HG03521 (cell line): ENCODE measurements around the gene PLK1.

Source experiments
- ATAC-seq: cut with Tn5 transposase; IDR thresholded peaks from one replicate; pipeline ENCODE4 v1.9.1; 2021; ENCODE audit warnings: mild to moderate bottlenecking, moderate library complexity; ENCODE audit not compliant: unreplicated experiment

The PLK1 gene

DNA sequence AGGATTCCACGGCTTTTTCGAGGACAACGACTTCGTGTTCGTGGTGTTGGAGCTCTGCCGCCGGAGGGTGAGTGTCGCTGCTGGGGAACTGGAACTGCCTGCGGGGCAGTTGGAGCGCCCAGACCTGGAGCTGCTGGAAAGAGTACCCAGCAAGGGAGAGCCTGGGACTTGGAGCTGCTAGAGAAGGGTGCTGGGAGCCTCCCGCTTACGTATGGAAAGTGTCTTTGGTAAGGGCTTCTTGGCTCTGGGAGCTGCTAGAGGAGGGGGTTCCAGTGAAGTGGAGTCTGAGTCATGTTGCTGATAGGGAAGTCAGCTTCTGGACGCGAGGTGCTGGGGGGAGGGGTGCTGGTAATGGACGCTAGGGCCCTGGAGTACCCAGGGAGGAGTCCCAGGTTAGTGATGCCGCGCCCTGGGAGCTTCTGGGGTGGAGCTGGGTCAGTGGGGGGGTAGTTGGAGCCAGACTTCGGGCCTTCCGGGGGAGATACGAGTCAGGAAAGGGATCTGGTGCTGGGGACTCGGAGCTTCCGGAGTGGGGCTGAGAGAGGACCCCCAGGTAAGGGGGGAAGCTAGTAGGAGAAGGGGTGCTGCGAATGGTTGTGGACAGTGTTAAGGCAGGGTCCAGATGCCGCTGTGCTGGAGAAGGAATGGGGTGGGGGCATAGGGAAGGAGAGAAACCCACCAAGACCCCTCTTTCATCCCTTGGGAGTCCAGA, 741 bp downstream of the PLK1 start:
- no peak for ATAC-seq

DNA sequence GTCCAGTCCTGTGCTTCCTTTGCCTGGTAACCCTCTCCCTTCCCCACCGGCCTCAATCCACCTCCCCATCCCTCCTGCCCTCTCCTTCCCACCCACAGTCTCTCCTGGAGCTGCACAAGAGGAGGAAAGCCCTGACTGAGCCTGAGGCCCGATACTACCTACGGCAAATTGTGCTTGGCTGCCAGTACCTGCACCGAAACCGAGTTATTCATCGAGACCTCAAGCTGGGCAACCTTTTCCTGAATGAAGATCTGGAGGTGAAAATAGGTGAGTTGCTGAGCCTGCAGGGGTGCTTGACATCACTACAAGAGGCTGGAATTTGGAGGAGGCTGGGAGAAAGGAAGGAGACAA, 1.3 kb downstream of the PLK1 start:
- no peak for ATAC-seq

DNA sequence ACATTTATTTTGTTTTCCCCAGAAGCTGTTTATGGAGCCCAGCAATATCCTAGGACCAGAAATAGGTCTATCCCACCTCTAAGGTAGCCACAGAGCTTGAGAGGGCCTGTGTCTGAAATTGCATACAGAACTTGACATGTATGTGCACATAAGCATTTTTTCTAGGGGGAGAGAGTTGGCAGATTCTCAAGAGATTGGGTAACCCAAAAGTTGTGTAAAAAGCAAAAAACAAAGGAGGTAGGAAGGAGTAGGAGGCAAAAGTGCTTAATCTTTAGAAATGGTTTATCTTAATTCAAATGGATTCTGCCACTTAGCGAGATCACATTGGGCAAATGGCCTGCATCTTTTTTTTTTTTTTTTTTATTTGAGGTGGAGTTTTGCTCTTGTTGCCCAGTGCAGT, 3.5 kb downstream of the PLK1 start:
- no peak for ATAC-seq

DNA sequence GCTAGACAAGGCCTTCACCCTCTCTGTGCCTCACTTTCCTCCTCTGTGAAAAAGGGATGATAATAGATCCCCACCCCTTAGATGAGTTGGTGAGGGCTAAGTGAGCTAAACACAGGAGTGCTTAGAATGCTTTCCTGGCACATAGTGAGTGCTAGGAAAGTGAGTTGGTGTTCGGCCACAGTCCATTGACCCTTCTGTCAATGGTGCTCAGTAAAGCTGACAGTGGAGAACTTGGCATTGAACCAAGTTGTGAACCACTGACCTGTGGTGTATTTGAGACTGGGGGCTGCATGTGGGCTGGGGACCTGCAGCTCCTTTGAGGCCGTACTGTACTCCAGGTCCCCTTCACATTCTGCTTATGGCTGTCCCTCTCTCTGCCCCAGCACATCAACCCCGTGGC, 4.8 kb downstream of the PLK1 start:
- no peak for ATAC-seq

DNA sequence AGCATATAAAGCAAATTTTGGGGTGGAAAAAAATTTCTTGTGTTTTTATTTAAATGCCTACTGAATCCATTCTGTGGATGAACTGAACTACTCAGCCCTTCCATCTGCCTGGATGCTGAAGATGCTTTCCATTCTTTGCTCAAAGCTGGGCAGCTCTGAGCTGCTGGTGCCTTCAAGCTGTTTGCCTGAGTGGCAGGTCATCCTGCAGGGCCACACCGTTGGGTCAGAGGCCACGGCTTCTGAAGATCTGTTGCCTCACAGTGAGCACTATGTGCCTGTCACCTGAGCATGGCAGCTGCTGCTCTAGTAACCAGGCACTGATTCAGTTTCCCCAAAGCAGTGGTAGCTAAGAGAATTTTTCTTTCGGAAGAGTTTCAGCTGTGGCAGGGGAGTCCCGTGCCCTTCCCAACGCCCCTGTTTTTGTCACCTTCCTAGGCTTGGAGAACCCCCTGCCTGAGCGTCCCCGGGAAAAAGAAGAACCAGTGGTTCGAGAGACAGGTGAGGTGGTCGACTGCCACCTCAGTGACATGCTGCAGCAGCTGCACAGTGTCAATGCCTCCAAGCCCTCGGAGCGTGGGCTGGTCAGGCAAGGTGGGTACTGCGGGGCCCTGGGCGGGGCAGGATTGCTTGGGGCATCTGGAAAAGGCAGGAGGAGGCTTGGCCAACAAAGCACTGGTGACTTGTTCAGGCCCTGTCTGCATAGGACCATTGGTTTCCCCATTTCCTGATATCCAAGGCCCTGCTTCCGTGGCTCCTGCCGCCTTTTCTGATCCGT, 8.5 kb downstream of the PLK1 start:
- ATAC-seq: no peak

- no peak for ATAC-seq
Measured at GRCh38 chr16:23689442-23690187, 10.9 kb downstream of the PLK1 start.

DNA sequence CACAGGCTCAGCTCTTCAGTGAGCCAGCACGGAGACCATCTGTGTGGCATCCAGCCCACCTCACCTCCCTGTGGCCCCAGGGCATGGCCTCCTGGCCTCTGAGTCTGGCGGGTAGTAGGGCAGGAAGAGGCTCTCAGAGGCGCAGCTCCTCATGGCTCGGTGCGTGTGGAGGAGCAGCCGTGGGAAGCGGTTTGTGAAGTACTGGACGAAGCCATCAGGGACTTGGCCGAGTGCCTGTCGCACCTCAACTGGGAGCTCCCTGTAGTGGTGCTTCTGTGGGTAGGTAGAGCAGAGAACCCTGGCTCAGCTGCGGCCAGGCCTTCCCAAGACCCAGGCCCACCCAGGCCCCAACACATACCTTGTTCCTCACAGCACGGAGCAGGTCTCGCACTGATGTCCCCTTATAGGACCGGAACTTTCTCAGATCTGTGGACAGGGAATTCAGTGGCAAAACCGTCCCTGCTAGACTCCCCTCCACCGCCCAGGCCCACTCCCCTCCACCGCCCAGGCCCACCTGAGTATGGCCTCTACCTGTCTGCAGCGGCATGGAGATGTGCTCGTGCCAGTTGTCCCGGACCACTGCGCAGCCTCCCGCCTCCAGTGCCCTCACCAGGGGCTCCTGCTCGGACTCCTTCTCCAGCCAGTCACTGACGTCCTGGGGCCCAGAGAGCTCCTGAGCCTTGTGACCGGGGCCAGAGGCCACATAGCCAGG, 12.2 kb downstream of the PLK1 start:
- ATAC-seq: no peak

DNA sequence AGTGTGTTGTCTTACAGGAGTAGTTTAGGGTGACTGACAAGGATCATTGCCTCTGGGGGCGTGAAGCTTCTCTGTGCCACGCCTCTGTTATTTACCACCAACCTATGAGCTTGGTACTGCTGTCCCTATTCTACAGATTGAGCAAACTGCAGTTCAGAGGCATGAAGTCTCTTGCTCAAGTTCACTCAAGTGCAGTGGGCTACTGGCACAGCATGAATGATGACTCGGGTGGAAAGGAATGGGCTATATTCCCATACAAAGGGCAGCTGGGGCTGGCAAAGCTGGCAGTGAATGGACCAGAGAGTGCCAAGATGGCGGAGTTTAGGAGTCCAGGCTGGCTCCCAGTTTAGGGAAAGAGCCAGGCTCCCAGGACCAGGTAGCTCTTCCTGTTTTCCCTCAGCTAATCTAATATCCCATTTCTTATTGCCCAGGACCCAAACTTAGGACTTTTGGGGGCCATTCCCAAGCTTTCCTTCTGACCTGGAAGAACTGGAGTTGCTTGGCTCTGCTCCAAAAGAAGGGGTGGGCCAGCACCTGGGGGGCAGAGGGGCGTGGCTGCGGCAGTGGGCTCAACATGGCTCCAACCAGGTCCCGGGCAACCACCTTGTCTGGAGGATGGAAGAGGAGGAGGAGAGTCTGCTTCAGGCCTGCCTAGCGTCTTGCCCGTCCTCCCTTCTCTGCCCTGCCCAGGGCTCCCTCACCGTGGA, 12.9 kb downstream of the PLK1 start:
- ATAC-seq: no peak

- ATAC-seq: no peak
Measured at GRCh38 chr16:23692190-23692837, 13.6 kb downstream of the PLK1 start.

GRCh38 chr16:23694265-23694643, 15.6 kb downstream of the PLK1 start:
- ATAC-seq: no peak

DNA sequence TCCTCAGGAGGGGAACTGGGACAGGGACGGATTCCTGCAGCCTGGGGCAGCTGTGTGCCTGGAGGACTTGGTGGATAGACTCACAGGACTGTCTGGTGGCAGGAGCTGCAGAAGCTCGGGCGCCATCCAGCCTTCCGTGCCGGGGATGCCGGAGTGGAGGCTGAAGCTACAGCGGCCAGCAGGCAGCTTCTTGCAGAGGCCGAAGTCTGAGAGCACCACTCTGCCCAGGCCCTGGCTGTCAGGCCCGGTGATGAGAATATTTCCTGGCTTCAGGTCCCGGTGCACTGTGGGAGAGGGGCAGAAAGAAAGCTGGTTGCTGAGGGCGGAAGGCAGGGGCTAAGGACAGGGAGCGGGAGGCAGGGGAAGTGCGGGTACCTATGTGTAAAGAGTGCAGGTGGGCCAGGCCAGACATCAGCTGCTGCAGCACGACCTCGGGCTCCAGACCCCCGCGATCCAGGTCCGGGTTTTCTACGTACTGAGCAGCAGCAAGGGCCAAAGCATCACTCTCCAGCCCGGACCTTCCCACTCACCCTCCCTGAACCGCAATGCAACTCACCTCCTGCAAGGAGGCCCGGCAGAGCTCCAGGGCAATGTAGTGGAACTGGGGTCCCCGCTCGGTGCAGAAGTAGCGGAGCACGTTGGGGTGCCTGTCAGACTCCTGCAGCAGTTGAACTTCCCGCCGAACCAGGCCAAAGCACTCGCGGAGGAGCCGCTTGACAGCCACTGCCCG, 16.1 kb downstream of the PLK1 start:
- no peak for ATAC-seq

DNA sequence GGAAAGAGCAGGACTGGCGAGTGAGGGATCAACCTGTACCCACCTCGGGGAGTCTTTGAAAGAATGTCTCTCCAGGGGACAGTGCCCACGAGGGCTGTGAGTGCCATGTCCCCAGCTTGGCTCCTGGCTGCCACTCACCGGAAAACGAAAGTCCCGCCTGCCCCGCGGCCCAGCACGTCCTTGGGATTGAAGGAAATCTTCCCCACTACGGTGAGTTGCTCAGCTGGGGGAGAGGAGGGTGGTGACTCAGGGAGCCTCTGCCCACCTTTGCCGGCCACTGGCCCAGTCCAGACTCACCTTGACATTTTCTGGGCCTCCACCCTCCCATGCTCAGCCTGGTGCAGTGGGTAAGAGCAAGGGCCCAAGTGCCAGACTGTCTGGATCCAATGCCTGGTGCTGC, 17.1 kb downstream of the PLK1 start:
- ATAC-seq: no peak

- ATAC-seq: no peak
Measured at GRCh38 chr16:23699100-23699499, 20.4 kb downstream of the PLK1 start.

GRCh38 chr16:23700093-23700492, 21.4 kb downstream of the PLK1 start:
- ATAC-seq: no peak

- no peak for ATAC-seq
Measured at GRCh38 chr16:23700509-23700908, 21.8 kb downstream of the PLK1 start.

GRCh38 chr16:23701045-23701444, 22.4 kb downstream of the PLK1 start:
- no peak for ATAC-seq

- no peak for ATAC-seq
Measured at GRCh38 chr16:23702951-23703350, 24.3 kb downstream of the PLK1 start.

- ATAC-seq: no peak
Measured at GRCh38 chr16:23704772-23705516, 26.3 kb downstream of the PLK1 start.

DNA sequence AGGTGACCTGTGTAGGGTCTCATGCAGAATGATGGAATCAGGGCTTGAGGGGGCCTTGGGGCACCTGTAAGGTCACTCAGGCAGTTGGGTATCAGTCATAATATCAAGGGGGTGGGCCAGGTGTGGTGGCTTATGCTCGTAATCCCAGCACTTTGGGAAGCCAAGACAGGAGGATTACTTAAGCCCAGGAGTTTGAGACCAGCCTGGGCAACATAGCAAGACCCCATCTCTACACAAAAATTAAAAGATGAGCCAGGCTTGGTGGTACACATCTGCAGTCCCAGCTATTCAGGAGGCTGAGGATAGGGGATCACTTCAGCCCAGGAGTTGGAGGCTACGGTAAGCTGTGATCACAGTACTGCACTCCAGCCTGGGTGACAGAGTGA, 26.8 kb downstream of the PLK1 start:
- no peak for ATAC-seq
